Ascending aorta (tissue), 2 donors: ENCODE results near the gene ABCC11. TPM values are rescaled to one million over a fixed set of nuclear protein-coding genes. Genes with fewer than 3 reads are reported as not detected.

Experiments
- DNase-seq, 2 donors: peaks; one replicate each; pipeline ENCODE4 v3.0.0-alpha.2; 2019; ENCODE audit warnings: low spot score in 2 of 2
- H3K27ac ChIP-seq, 2 donors: fragments of 200-600 bp; sonication (generic); one replicate each; pipeline ENCODE4 v1.5.1; 2016 to 2017; ENCODE audit warnings: mild to moderate bottlenecking in 1 of 2
- H3K27me3 ChIP-seq: fragments of 200-600 bp; sonication (generic); one replicate; pipeline ENCODE4 v1.5.1; 2017
- H3K36me3 ChIP-seq, 2 donors: fragments of 200-600 bp; sonication (generic); one replicate each; pipeline ENCODE4 v1.5.1; 2016
- H3K4me1 ChIP-seq, 2 donors: fragments of 200-600 bp; sonication (generic); one replicate each; pipeline ENCODE4 v1.5.1; 2016 to 2017; ENCODE audit warnings: mild to moderate bottlenecking in 1 of 2
- H3K4me3 ChIP-seq, 2 donors: fragments of 200-600 bp; sonication (generic); one replicate each; pipeline ENCODE4 v1.5.1; 2016 to 2017; ENCODE audit warnings: mild to moderate bottlenecking in 1 of 2
- H3K9me3 ChIP-seq, 2 donors: fragments of 200-600 bp; sonication (generic); one replicate each; pipeline ENCODE4 v1.5.1; 2016
- intact Hi-C: fragments of 100-400 bp; cut with DNase I; formaldehyde crosslinking; loops from one replicate; pipeline ENCODE4 v1.15.1; 2023
- total RNA-seq: library from RNA; depleted of rRNA; stranded (reverse); fragments of >200 nt; gene quantifications from one replicate; pipeline ENCODE4 v1.1.0, GENCODE V29; 2016
- TF ChIP-seq, protein P1 (sequence below), 3 experiments: fragments of 200-600 bp in 2 of 3; fragments of 450-650 bp in 1 of 3; sonication (generic) in 2 of 3; IDR thresholded peaks; one replicate each; pipeline ENCODE4 v1.5.1; 2016 to 2019; ENCODE audit warnings: antibody characterized with exemption in 3 of 3, mild to moderate bottlenecking in 1 of 3, moderate library complexity in 1 of 3

ABCC11 gene
- total RNA-seq, 1 donor from 2014 or later: not detected

DNA sequence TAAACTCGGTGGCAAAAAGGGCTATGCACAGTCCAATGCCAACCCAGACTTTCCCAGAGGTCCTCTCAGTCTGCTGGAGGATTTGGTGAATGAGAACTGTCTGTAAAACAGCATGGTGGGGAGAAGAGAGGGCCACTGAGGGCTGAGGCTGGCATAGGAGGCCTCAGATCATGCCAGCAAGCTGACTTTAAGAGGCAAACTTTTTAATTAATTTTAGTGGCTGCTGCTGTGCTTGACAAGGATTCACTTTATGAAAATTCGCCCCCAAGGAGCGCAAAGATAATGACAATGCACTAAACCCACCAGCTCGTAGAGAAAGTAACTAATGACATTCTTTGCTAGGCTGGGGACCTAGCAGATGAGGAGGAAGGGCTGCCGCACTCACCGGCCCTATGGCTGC is 106.5 kb downstream of the ABCC11 start:
- Histone ChIP-seq H3K27ac (no peak overlapping the region), H3K4me1 (no peaks in the 10 kb centered on the region), H3K4me3 (no peak overlapping the region), H3K27me3 (no peaks in the 10 kb centered on the region), H3K36me3 (no peaks in the 10 kb centered on the region), H3K9me3 (no peaks in the 10 kb centered on the region)
- no peak for DNase-seq
- TF ChIP-seq, protein P1, sequence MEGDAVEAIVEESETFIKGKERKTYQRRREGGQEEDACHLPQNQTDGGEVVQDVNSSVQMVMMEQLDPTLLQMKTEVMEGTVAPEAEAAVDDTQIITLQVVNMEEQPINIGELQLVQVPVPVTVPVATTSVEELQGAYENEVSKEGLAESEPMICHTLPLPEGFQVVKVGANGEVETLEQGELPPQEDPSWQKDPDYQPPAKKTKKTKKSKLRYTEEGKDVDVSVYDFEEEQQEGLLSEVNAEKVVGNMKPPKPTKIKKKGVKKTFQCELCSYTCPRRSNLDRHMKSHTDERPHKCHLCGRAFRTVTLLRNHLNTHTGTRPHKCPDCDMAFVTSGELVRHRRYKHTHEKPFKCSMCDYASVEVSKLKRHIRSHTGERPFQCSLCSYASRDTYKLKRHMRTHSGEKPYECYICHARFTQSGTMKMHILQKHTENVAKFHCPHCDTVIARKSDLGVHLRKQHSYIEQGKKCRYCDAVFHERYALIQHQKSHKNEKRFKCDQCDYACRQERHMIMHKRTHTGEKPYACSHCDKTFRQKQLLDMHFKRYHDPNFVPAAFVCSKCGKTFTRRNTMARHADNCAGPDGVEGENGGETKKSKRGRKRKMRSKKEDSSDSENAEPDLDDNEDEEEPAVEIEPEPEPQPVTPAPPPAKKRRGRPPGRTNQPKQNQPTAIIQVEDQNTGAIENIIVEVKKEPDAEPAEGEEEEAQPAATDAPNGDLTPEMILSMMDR (IDR thresholded peaks at IDR 0.05): no peak
- intact Hi-C loops: no loop called here

DNA sequence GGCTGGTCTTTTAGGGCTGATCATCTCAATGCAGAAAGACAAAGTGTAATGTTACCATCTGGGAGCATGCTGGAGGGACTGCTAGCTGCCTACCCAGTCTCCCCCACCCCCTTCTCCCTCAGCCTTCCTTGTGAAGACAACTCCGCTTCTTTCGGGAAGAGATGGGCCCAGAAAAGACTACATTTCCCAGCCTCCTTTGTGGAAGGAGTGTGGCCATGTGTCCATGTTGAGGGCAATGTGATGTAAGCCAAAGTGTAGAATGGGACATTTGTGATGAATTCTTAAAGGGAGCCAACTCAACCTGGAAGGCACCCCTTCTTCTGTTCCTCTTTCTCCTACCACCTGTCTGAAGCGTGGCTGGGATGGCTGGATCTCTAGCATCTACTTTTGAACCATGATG is 107.8 kb downstream of the ABCC11 start:
- H3K9me3 ChIP-seq: no peaks in the 10 kb centered on the region
- H3K36me3 ChIP-seq: no peaks in the 10 kb centered on the region
- no peak overlapping the region for H3K4me3 ChIP-seq
- H3K4me1 ChIP-seq: no peaks in the 10 kb centered on the region
- intact Hi-C loops: no loop called here
- TF ChIP-seq, protein P1 (IDR thresholded peaks at IDR 0.05): no peak
- no peak overlapping the region for H3K27ac ChIP-seq
- DNase-seq: no peak
- no peaks in the 10 kb centered on the region for H3K27me3 ChIP-seq

DNA sequence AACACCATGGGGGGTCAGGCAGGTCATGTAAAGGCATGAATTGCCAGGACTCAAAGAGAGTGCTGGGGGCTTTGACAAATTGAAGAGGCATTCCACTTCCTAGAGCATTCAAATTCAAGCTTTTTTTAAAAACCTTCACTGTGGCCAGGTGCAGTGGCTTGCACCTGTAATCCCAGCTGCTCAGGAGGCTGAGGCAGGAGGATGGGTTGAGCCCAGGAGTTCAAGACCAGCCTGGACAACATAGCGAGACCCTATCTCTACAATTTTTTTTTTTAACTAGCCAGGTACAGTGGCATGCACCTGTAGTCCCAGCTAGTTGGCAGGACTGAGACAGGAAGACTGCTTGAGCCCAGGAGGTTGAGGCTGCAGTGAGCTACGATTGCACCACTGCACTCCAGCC is 108.8 kb downstream of the ABCC11 start:
- TF ChIP-seq, protein P1 (IDR thresholded peaks at IDR 0.05): no peak
- Histone ChIP-seq H3K36me3 (no peaks in the 10 kb centered on the region), H3K4me1 (no peaks in the 10 kb centered on the region), H3K27me3 (no peaks in the 10 kb centered on the region), H3K4me3 (no peak overlapping the region), H3K27ac (no peak overlapping the region), H3K9me3 (no peaks in the 10 kb centered on the region)
- no peak for DNase-seq
- intact Hi-C loops: no loop called here

DNA sequence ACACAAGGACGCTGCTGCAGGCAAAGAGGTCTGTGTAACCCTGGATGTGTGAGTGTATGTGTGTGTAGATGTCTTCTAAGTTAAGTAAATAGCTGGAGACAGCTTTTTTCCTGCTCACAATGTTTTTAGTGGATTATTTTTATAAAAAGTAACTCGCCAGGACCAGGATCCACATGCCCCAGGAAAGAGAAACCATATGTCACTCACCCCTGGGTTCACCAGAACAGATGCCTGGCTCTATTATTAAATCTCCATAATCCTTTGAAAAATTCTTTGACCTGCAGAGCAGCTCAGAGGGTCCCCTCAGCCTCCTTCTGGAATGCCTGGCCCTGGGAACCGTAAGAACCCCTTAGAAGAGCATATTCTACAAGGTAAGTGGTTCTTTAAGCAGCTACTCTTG is 109.5 kb downstream of the ABCC11 start:
- no peak for DNase-seq
- no peak overlapping the region for H3K4me3 ChIP-seq
- H3K36me3 ChIP-seq: no peaks in the 10 kb centered on the region
- H3K27ac ChIP-seq: no peak overlapping the region
- no peaks in the 10 kb centered on the region for H3K27me3 ChIP-seq
- H3K9me3 ChIP-seq: no peaks in the 10 kb centered on the region
- H3K4me1 ChIP-seq: no peaks in the 10 kb centered on the region
- TF ChIP-seq, protein P1 (IDR thresholded peaks at IDR 0.05): no peak
- intact Hi-C loops: no loop called here

DNA sequence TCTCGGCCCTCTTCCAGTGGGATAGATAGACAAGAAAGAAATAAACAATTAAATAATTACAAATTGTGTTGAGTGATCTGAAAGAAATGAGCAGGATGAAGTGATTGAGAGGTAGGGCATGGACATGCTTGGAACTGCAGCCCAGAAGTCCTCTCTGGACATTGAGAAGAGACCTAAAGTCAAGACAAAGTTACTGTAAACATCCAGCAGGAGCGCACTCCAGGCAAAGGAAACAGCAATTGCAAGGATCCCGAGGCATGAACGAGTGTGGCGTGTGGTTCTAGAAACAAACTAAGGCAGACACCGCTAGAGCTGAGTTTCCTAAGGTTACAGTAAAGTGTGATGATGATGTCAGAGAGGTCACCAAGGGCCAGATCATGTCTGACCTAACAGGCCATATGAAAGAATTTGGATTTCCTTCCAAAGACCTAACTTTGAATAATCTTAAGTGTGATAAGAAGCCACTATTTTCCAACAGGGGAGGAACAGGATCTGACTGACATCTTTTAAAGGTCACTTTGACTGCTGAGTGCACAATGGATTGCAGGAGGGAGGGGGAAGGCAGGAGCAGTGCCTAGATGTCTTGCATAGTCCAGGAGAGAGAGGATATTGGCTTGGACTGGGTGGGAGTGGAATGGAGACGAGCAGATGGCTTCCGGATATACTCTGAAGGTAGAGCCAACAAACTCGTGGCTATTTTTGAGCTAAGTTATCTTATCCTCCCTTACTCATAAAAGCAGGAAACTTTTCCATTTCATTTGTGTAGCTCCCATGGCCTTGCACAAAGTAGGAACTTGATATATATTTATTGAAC is 110.6 kb downstream of the ABCC11 start:
- H3K9me3 ChIP-seq: no peaks in the 10 kb centered on the region
- TF ChIP-seq, protein P1 (IDR thresholded peaks at IDR 0.05): no peak
- DNase-seq: no peak
- H3K36me3 ChIP-seq: no peaks in the 10 kb centered on the region
- no peak overlapping the region for H3K4me3 ChIP-seq
- H3K27ac ChIP-seq: no peak overlapping the region
- intact Hi-C loops: no loop called here
- no peaks in the 10 kb centered on the region for H3K4me1 ChIP-seq
- no peaks in the 10 kb centered on the region for H3K27me3 ChIP-seq
